ENCODE measurements around the gene ITGBL1. TPM values are rescaled to one million over a fixed set of nuclear protein-coding genes. Genes with fewer than 3 reads are reported as not detected.

The ITGBL1 gene
- total and polyA plus RNA-seq, 2 of the 4 experiments (the other 2 are of a cell fraction) = 22.2 to 24.2 TPM

- H3K4me1 ChIP-seq (ENCODE audit: control insufficient read depth, insufficient read depth, low read length) = no peaks in the 10 kb centered on the region
- H3K27ac ChIP-seq (ENCODE audit: insufficient read depth, low read length) = no peak overlapping the region
- no peaks in the 10 kb centered on the region for H3K9me3 ChIP-seq (ENCODE audit: control insufficient read depth, insufficient read depth, low read length)
- H3K27me3 ChIP-seq (ENCODE audit: control insufficient read depth, insufficient read depth, low read length) = no peaks in the 10 kb centered on the region
- ATAC-seq (ENCODE audit: low read depth) (no peak), DNase-seq (no peak)
- intact Hi-C loops (cut with micrococcal nuclease) = no loop called here
- no peak overlapping the region for H3K4me3 ChIP-seq (ENCODE audit: insufficient read depth, low read depth, low read length)
- no peak overlapping the region for H2AFZ ChIP-seq (replicated peaks; ENCODE audit: low read length, poor library complexity)
- in situ Hi-C loops (cut with MboI; ENCODE audit: low sequenced_read_pairs) = no loop called here
- H3K14ac ChIP-seq (replicated peaks; ENCODE audit: low read depth, low read length) = no peak overlapping the region
- WGBS, 2 experiments (ENCODE audit: extremely low coverage in 2 of 2, insufficient read length in 1 of 2) = no CpG with 5 or more reads among the region's 1 CpG
- no peak overlapping the region for H3K9ac ChIP-seq (ENCODE audit: low read depth, low read length)
- no peak overlapping the region for H4K5ac ChIP-seq (ENCODE audit: low read depth, low read length)
- TF ChIP-seq MAFK (IDR thresholded peaks at IDR 0.05; ENCODE audit: low read depth, low read length) = no peak
- TF ChIP-seq RFX5 (IDR thresholded peaks at IDR 0.05; ENCODE audit: low read depth, low read length) = no peak
- no peak for TF ChIP-seq CHD1 (IDR thresholded peaks at IDR 0.05; ENCODE audit: low read depth, low read length)
- TF ChIP-seq MXI1 (IDR thresholded peaks at IDR 0.05; ENCODE audit: borderline replicate concordance, low read depth, low read length) = no peak
- no peak for TF ChIP-seq RCOR1 (IDR thresholded peaks at IDR 0.05; ENCODE audit: insufficient replicate concordance, low read length)
- TF ChIP-seq RAD21 (IDR thresholded peaks at IDR 0.05; ENCODE audit: low read length) = no peak
- TF ChIP-seq SMC3 (IDR thresholded peaks at IDR 0.05; ENCODE audit: low read depth, low read length) = no peak
- TF ChIP-seq FOS (IDR thresholded peaks at IDR 0.05; ENCODE audit: low read depth, low read length) = no peak
- no peak for TF ChIP-seq ELK1 (IDR thresholded peaks at IDR 0.05; ENCODE audit: borderline replicate concordance, low read depth, low read length)
- TF ChIP-seq BHLHE40 (IDR thresholded peaks at IDR 0.05; ENCODE audit: low read depth, low read length) = no peak
- TF ChIP-seq NFE2L2 (IDR thresholded peaks at IDR 0.05; ENCODE audit: low read depth, low read length) = no peak
- TF ChIP-seq CEBPB (IDR thresholded peaks at IDR 0.05; ENCODE audit: low read depth, low read length) = no peak
- no peak for TF ChIP-seq MAZ (IDR thresholded peaks at IDR 0.05; ENCODE audit: borderline replicate concordance, low read depth, low read length)
- TF ChIP-seq, protein P1, sequence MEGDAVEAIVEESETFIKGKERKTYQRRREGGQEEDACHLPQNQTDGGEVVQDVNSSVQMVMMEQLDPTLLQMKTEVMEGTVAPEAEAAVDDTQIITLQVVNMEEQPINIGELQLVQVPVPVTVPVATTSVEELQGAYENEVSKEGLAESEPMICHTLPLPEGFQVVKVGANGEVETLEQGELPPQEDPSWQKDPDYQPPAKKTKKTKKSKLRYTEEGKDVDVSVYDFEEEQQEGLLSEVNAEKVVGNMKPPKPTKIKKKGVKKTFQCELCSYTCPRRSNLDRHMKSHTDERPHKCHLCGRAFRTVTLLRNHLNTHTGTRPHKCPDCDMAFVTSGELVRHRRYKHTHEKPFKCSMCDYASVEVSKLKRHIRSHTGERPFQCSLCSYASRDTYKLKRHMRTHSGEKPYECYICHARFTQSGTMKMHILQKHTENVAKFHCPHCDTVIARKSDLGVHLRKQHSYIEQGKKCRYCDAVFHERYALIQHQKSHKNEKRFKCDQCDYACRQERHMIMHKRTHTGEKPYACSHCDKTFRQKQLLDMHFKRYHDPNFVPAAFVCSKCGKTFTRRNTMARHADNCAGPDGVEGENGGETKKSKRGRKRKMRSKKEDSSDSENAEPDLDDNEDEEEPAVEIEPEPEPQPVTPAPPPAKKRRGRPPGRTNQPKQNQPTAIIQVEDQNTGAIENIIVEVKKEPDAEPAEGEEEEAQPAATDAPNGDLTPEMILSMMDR (conservative IDR thresholded peaks at IDR 0.05; ENCODE audit: low read depth, low read length) = no peak
- no peak overlapping the region for H3K18ac ChIP-seq (ENCODE audit: low read depth, low read length)
- ChIA-PET CTCF (interaction anchor here (0.7 kb wide), 1 partner anchor 8 kb away, joined by 3 read pairs; no protein-coding TSS in a partner anchor), POLR2A (ENCODE audit: unreplicated experiment) (no interaction called here)
- H3K9me1 ChIP-seq (ENCODE audit: insufficient read depth, low read length) = no peaks in the 10 kb centered on the region
- no peak overlapping the region for H3K56ac ChIP-seq (ENCODE audit: extremely low read depth, insufficient read depth, low read length)
- no peak overlapping the region for H2BK120ac ChIP-seq (ENCODE audit: low read depth, low read length)
- H3K79me1 ChIP-seq (ENCODE audit: low read depth in 1 of 2, low read length in 2 of 2) = no peaks in the 10 kb centered on the region
- no peak overlapping the region for H2BK20ac ChIP-seq (ENCODE audit: low read depth, low read length)
- no TSS peak for BruUV-seq (replicated peaks)
- H2AK9ac ChIP-seq (replicated peaks; ENCODE audit: low read depth, low read length, poor library complexity) = no peak overlapping the region
- no peak overlapping the region for H3K4me2 ChIP-seq (ENCODE audit: low read depth, low read length)
- no peak overlapping the region for H2BK5ac ChIP-seq (ENCODE audit: low read depth, low read length, poor library complexity, severe bottlenecking)
- no peaks in the 10 kb centered on the region for H3K36me3 ChIP-seq (ENCODE audit: control insufficient read depth, insufficient read depth, low read length)
- no peak overlapping the region for H4K91ac ChIP-seq (ENCODE audit: insufficient read depth, low read depth, low read length)
- dilution Hi-C loops (cut with HindIII; ENCODE audit: low sequenced_read_pairs, unreplicated experiment) = no loop called here
- H3K4ac ChIP-seq (ENCODE audit: low read depth, low read length) = no peak overlapping the region
- no peaks in the 10 kb centered on the region for H4K20me1 ChIP-seq (ENCODE audit: insufficient read depth, low read length)
- no peak overlapping the region for H3K23ac ChIP-seq (ENCODE audit: low read depth, low read length)
- no peak overlapping the region for H4K8ac ChIP-seq (ENCODE audit: low read depth in 2 of 2, low read length in 2 of 2)
- no peak overlapping the region for H2AK5ac ChIP-seq (ENCODE audit: low read depth, low read length)
- no peak overlapping the region for H2BK15ac ChIP-seq (ENCODE audit: low read depth, low read length)
Measured at GRCh38 chr13:101486708-101487437, 34.4 kb downstream of the ITGBL1 start.

All from IMR-90 (cell line).